ENCODE data around the gene TMEM117.
"Not testable (repeated sequence)": the region's sequence is repeated elsewhere in the genome, so short reads cannot be mapped to it uniquely, and the experiment has no call there.

TMEM117 gene

GRCh38 chr12:43968736-43969135 lies 132.9 kb downstream of the TMEM117 start:
- no peak for DNase-seq

GRCh38 chr12:43969882-43970281 lies 134.0 kb downstream of the TMEM117 start:
- no peak for DNase-seq

- no peak for DNase-seq
These were observed 137.5 kb downstream of the TMEM117 start for GRCh38 chr12:43973385-43973784.

- DNase-seq = no peak
These were observed 138.1 kb downstream of the TMEM117 start for GRCh38 chr12:43973993-43974392.

- no peak for DNase-seq
These were observed 140.1 kb downstream of the TMEM117 start for GRCh38 chr12:43976027-43976426.

- DNase-seq = no peak
These were observed 142.7 kb downstream of the TMEM117 start for GRCh38 chr12:43978556-43978955.

- no peak for DNase-seq
These were observed 143.6 kb downstream of the TMEM117 start for GRCh38 chr12:43979450-43979849.

- DNase-seq = no peak
These were observed 144.8 kb downstream of the TMEM117 start for GRCh38 chr12:43980627-43981191.

GRCh38 chr12:43981726-43982125 lies 145.8 kb downstream of the TMEM117 start:
- no peak for DNase-seq

GRCh38 chr12:43982544-43982943 lies 146.7 kb downstream of the TMEM117 start:
- DNase-seq = no peak

- no peak for DNase-seq
These were observed 153.1 kb downstream of the TMEM117 start for GRCh38 chr12:43988838-43989560.

GRCh38 chr12:43992856-43993255 lies 157.0 kb downstream of the TMEM117 start:
- no peak for DNase-seq

- no peak for DNase-seq
These were observed 164.6 kb downstream of the TMEM117 start for GRCh38 chr12:44000309-44000952.

- DNase-seq = no peak
These were observed 166.7 kb downstream of the TMEM117 start for GRCh38 chr12:44002607-44003006.

GRCh38 chr12:44003721-44004120 lies 167.8 kb downstream of the TMEM117 start:
- no peak for DNase-seq

GRCh38 chr12:44015333-44015941 lies 179.6 kb downstream of the TMEM117 start:
- no peak for DNase-seq

GRCh38 chr12:44017216-44017615 lies 181.3 kb downstream of the TMEM117 start:
- no peak for DNase-seq

GRCh38 chr12:44019118-44019517 lies 183.2 kb downstream of the TMEM117 start:
- DNase-seq = no peak

GRCh38 chr12:44020555-44020954 lies 184.7 kb downstream of the TMEM117 start:
- DNase-seq = no peak

GRCh38 chr12:44021471-44021971 lies 185.6 kb downstream of the TMEM117 start:
- no peak for DNase-seq

GRCh38 chr12:44025499-44025898 lies 189.6 kb downstream of the TMEM117 start:
- DNase-seq = no peak

GRCh38 chr12:44026046-44026445 lies 190.2 kb downstream of the TMEM117 start:
- DNase-seq = no peak

GRCh38 chr12:44026926-44027325 lies 191.0 kb downstream of the TMEM117 start:
- DNase-seq = not testable (repeated sequence)

- DNase-seq = no peak
These were observed 193.3 kb downstream of the TMEM117 start for GRCh38 chr12:44029194-44029593.
